Measurements from ENCODE around the gene MAGI2.

MAGI2 gene

GRCh38 chr7:78206769-78207168 is 1246.7 kb downstream of the MAGI2 start:
- DNase-seq (ENCODE audit: low read depth in 4 of 4, low spot score in 1 of 4): no peak

- DNase-seq (ENCODE audit: low read depth in 4 of 4, low spot score in 1 of 4): no peak
Measured at GRCh38 chr7:78203042-78203720, 1250.3 kb downstream of the MAGI2 start.

DNA sequence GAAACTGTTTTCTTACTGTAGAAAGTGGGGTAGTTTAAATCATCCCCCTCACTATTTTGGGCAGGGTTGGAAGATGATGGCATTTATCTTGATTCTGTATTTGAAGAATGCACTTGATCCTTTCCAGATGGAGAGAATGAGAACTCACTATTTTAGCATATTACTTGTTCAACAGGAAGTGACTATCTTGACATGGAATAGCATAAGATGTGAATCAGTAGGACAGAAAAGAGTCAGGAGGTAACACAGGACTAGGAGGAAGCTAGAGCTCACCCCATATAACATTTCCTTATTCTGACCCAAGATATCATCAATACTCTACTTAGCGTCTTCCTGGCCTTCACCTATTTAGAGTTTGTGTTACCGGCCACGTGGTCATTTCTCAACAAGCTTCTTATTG is 1254.7 kb downstream of the MAGI2 start:
- DNase-seq (ENCODE audit: low read depth in 4 of 4, low spot score in 1 of 4): no peak

GRCh38 chr7:78197447-78197846 is 1256.0 kb downstream of the MAGI2 start:
- DNase-seq (ENCODE audit: low read depth in 4 of 4, low spot score in 1 of 4): no peak

- no peak for DNase-seq (ENCODE audit: low read depth in 4 of 4, low spot score in 1 of 4)
Measured at GRCh38 chr7:78195281-78195680, 1258.2 kb downstream of the MAGI2 start.

GRCh38 chr7:78194611-78195010 is 1258.9 kb downstream of the MAGI2 start:
- DNase-seq (ENCODE audit: low read depth in 4 of 4, low spot score in 1 of 4): no peak

- DNase-seq (ENCODE audit: low read depth in 4 of 4, low spot score in 1 of 4): no peak
Measured at GRCh38 chr7:78191475-78192079, 1261.9 kb downstream of the MAGI2 start.

- DNase-seq (ENCODE audit: low read depth in 4 of 4, low spot score in 1 of 4): no peak
Measured at GRCh38 chr7:78189762-78190161, 1263.7 kb downstream of the MAGI2 start.

- DNase-seq (ENCODE audit: low read depth in 4 of 4, low spot score in 1 of 4): no peak
Measured at GRCh38 chr7:78185149-78185745, 1268.2 kb downstream of the MAGI2 start.

- DNase-seq (ENCODE audit: low read depth in 4 of 4, low spot score in 1 of 4): no peak
Measured at GRCh38 chr7:78184299-78184698, 1269.2 kb downstream of the MAGI2 start.

DNA sequence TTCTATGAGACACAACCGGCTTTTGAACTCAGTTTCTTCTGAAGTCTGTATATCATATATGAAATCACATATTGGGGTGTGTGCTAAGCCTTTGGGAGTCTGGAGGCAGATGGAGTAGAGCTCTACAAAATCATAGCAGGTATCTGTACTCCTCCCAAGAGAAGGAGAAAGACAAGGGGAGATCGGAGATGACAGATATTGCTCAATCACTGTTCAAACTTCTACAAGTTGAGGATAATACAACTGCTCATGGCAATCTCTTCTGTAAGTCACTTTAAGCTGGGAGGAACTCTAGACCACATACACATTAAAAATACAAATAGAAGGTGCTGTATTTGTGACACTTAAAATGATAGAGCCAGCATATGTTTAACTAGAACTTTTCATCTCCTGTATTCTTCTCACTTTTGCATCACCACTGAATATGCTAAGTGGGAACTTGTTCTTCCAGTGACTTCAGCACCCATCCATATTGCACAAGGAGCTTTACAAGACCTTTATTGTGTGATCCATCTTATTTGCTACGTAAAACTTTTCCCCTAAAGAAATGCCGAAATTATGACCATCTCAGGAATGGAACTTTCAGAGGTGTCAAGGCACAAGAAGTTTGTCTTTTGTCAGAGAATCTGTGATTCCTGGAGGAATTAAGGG is 1273.5 kb downstream of the MAGI2 start:
- no peak for DNase-seq (ENCODE audit: low read depth in 4 of 4, low spot score in 1 of 4)

GRCh38 chr7:78179211-78179610 is 1274.3 kb downstream of the MAGI2 start:
- no peak for DNase-seq (ENCODE audit: low read depth in 4 of 4, low spot score in 1 of 4)

- DNase-seq (ENCODE audit: low read depth in 4 of 4, low spot score in 1 of 4): no peak
Measured at GRCh38 chr7:78178319-78178718, 1275.1 kb downstream of the MAGI2 start.

DNA sequence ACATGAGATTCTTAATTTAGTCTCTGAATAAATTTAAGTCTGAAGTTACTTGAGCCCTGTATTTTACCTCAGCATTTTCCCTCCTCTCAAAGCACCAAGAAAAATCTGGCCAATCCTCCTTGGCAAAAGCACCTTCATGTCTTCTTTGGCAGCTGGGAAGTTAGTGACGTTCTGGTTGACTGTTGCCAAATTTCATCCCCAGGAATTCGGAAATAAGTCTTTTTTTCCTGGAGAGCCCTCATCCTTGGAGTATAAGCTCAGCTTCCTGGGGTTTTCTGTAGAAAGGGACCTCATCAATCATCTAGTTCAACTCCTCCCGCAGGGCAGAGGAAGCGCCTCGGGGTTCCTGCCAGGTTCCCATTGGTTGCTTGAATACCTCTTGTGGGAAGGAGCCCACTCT is 1277.3 kb downstream of the MAGI2 start:
- DNase-seq (ENCODE audit: low read depth in 4 of 4, low spot score in 1 of 4): no peak

DNA sequence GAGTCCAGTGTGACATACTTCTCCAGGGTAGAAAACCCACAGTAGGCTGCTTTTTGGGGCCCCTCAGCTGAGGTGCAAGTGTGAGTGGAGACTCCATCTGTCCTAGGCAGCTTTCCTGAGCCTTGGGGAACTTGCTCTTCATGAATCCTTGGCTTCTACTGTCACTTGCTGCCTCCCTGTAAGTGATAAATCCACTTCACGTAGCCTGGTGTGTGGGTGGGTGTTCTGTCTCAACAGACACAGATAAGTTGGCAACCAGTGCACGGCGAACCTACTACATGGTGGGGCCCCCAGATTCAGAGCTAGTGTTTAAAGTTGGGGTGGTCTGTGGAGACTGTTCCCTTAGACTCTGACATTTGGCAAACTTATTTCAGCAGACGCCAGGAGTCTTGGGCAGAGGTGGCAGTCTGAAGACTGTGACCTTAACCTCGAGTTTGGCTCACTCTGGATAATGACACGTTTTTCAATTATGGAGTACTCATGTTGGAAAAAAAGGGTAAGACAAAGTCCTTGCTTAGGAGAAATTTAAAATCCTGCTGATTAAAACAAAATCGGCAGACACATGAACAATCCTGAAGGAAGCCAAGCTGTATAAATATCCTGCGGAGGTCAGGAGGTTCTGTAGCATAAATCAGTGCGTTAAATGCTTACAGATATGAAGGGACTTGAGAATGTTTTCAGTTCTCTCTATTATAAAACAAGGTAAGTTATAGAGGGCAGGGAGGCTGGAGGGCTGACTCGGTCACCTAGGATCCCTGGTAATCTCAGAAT is 1278.0 kb downstream of the MAGI2 start:
- DNase-seq (ENCODE audit: low read depth in 4 of 4, low spot score in 1 of 4): no peak

GRCh38 chr7:78173666-78174065 is 1279.8 kb downstream of the MAGI2 start:
- no peak for DNase-seq (ENCODE audit: low read depth in 4 of 4, low spot score in 1 of 4)

- no peak for DNase-seq (ENCODE audit: low read depth in 4 of 4, low spot score in 1 of 4)
Measured at GRCh38 chr7:78172933-78173591, 1280.4 kb downstream of the MAGI2 start.

DNA sequence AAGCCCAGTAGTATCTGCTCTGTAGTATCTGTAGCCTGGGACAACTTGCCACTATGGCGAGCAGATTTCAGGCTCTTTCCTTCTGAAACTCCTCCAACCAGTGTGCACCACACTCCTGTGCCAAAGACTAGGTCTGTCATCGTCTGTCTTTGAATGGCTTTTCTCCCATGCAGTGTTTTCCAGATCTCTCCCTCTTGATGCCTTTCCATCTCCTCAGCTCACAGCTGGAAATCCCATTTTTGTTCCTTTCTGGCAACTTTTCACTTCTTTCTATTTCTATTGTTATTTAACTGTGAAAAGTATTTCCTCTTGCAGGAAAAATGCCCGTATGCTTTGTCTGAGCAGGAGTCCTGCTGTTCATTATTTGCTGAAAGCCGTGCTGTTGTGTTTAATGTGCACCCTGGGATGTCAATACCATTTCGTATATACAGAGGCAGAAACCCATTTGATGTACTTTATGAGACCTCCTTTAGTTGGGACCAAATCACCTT is 1281.2 kb downstream of the MAGI2 start:
- DNase-seq (ENCODE audit: low read depth in 4 of 4, low spot score in 1 of 4): no peak

DNA sequence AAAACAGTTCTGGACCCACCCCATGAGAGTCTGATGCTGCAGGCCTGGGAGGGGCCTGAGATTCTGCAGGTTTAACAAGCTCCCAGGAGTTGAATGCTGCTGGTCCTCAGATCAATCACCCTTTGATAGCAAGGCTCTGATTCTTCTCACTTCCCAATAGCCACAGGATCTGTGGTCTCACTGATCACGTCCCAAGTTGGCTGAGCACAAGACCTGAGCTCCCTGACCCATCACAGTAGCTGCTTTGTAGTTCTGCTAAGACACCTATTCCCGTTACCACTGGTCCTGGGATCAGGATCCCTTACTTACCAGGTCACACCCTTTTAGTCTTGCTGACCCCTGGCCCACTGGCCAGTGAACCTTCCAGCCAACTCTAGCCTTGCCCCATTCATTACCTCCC is 1282.1 kb downstream of the MAGI2 start:
- DNase-seq (ENCODE audit: low read depth in 4 of 4, low spot score in 1 of 4): no peak

GRCh38 chr7:78170815-78171214 is 1282.7 kb downstream of the MAGI2 start:
- DNase-seq (ENCODE audit: low read depth in 4 of 4, low spot score in 1 of 4): no peak

DNA sequence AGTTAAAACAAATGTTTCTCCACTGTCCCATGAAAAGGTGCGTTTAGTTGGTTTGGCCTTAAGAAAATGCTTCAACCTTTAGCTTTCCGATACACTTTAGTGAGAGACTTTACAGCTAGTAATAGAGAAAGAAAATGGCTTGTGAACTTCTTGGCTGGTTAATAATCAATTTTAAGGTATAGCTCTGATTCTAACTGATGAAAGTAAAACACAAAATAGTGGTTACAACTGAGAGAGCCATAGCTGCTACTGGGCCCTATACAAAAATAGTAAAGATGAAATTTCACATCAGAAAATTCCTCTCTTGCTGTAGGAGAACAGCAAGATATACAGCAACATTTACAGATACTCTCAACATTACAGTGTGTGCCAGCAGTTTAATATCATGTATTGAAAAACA is 1283.5 kb downstream of the MAGI2 start:
- no peak for DNase-seq (ENCODE audit: low read depth in 4 of 4, low spot score in 1 of 4)
